Stimulated activated CD8-positive, alpha-beta memory T cell treated with anti-CD3 and anti-CD28 coated beads, Interleukin-2, amount 100 ng/mL, for 1 hour (primary cell): ENCODE results near the gene RPS14.

Source experiments
- DNase-seq, 2 donors: peaks; one replicate each; pipeline ENCODE4 v3.0.0-alpha.2; 2020; ENCODE audit warnings: low read depth in 2 of 2

Gene RPS14

DNA sequence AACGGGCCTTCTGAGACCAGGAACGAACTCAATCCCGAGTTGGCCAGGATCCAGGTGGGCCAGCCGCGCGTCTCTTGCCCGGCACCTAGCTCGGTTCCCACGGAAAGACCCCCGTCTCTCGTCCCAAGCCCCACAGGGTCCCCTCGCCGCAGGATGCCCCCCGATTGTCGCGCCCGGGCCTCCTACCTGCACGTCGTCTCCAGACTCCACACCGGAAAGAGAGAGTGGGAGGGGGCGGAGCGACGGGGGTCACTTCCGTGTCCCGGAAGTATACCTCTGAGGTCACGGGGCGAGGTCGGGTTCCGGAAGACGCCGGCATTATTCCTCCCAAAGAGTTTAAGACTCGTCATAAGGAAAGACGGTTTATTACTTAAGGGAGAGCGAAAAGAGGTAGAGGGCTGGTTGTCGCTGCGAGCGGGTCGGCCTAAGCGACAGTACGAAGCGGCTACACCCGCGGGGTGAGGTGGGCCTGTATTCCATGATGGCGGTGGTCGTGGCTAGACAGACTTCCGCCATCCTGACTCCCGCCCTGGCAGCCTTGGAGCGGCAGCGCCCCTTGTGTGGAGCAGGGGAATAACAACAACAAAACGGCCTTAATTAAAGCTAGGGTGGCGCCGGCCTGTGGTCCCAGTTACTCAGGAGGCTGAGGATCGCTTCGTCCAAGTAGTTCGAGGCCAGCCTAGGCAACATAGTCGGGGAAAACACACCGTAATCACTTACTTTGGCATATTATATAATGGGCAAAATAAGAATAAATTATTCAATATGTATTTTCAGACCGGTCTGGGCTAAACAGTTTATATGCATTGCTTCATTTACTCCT lies at the start of gene RPS14:
Gene RPS14, minus strand, starts transcription at position 223 of the 823 bp plus-strand sequence. CDS start 2,006 bp downstream, outside the sequence.
- DNase-seq = peak; percentile 88 to 92

DNA sequence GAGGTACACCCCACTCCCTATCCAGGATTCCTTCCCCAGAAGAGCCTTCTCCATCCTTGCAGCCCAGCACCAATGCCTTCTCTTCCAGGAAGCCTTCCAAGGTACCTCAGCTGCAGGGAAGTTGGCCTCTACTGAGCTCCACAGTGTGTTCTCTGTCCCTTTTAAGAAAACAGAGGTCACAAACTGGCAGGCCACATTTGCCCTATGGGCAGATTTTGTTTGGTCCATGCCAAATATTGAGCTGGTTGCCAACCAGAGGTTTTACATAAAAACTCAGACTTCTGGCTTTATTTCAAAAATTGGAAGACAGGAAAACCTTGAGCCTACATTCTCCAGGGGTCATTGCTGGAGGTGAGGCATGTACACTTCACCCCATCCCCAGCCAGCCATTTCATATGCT lies 49.4 kb upstream of the RPS14 start:
- DNase-seq = no peak

DNA sequence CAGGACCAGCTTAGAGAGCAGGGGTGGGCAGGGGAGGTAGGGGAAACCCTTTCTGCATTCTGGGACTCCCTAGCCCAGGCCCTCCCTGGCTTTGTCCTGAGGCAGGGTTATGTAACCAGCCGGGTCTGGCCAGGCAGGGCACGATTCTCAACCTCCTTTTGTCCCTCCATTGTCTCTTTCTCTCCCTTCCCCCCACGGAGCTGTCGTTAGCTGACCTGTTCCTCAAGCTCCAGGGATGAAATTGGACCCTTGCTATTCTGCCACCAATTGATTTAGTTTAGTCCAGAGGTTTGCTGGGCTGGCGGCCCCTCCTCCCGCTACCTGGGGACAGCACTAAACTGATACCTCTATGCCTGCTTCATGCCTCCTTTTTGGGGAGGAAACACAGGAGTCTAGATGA lies 49.0 kb upstream of the RPS14 start:
- no peak for DNase-seq

DNA sequence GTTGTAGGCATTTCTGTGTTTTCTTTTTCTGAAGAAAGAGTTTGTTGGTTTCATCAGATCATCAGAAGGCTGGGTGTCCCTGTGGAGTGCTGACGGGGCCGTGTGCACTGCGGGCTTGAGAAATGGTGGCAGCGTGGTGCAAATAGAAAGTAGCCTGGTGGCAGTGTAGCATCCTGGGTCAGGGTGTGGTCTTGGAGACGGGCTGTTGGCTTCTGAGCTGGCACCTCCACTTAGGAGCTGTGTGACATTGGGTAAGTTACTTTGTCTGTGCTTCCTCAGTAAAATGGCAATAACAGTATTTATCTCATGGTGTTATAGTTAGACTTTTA lies 48.4 kb upstream of the RPS14 start:
- DNase-seq = no peak

DNA sequence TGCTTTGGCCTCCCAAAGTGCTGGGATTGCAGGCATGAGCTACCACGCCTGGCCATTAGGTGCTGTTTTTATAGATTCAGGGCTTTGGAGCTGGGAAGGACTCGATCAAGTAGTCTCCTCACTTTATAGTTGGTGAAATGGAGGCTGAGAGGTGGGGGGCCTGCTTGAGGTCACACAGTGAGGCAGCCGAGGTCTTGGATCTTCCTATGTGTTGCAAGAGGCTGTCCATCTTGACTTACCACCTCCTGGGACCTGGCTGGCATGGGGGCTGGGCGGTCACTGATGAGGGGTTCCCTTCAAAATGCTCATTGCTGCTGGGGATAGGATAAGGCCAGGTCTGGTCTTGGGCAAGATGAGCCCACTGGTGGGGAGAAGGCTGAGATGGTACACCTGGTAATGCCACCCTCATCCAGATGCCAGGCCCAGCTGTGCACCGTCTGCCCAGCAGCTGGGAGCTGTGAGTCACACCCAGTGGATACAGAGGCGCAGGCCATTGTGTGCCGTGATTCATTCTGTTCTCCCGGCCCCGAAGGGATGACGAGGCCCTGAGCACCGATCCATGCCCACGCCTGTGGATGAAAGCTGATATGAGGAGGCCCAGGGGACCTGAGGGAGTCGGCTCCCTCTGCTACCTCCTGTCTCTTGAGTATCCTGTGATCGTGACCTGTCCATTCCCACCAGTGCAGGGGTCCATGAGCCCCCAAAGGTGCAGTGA lies 47.9 kb upstream of the RPS14 start:
- no peak for DNase-seq

DNA sequence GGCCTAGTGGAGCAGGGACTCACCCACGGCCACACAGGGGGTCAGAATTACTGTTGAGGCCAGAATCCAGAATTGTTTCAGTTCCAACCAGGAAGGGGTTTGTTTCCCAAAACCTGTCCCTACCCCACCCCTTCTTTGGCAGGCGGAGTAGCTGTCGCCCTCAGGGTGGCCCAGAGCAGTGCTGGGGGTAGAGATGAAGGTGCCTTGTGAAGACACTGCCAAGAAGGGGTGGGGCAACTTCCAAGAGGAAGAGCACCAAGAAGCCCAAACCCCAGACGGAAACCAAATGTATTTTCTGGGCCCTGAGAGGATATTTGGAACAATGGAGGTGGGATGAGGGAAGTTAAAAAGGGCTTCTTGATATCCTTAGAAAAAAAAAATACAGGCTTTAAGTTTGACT lies 47.0 kb upstream of the RPS14 start:
- no peak for DNase-seq

DNA sequence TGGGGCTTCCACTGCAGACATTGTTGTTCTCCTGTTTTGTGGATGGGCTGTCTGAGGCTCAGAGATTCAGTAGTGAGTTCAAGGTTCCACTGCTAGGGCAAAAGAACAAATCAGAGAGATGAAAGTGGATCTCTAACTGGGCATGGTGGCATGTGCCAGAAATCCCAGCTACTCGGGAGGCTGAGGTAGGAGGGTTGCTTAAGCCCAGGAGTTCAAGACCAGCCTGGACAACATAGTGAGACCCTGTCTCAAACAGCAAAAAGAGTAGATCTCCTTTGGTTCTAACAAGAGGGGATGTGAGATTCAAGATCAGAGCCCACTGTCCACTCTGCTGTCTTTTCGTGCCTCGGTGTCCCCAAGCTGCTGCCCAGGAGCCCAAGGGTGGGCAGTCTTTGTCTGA lies 46.6 kb upstream of the RPS14 start:
- DNase-seq = no peak

DNA sequence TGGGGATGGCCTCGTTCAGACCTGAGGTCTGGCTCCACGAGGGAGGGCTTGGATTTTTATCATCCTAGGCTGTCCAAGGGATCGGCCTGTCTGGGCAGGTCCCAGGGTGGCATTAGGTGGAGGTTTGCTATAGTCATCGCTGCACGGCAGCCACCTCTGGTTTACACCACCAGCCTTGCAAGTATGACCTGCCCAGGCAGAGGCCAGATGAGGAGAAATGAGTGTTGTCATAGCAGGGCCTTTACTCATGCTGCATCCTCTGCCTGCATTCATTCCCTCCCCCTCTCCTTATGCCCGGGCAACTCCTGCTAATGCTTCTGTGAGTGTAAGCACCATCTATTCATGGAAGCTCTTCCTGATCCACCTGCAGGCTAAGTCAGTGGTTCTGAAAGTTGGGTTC lies 43.1 kb upstream of the RPS14 start:
- DNase-seq = no peak

DNA sequence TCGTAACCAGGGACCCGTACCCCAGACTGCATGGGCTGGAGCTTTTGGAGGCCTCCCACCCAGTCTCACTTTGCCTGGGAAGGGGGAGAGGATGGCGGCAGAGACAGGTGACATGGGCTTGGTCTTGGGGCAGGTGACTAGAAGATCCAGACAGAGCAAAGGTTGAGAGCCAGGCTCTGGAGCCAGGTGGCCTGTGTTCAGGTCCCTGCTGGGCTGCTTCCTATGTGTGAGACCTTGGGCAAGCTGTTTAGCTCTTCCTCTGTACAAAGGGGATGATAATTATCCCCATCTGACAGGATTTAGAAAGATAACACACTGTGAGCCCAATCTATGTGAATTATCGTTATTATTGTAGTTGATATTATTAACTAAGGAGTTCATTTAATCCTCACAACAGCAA lies 42.3 kb upstream of the RPS14 start:
- no peak for DNase-seq

DNA sequence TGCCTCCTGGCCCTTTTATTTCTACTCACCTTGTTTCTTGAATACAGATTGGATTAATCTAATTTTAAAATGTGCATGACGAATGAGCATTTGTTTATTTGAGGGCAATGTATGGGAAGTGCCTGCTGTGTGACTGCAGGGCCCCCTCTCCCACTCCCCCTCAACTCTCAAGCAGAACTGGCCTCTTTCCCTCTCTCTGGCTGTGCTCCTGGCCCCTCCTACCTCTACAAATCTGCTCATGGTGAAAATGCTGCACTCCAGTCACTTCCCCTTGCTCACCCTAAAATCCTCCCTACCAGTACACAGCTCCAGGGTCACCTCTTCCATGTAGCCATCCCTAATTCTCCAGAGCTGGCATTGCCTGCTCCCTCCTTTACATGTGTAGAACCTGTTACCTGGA lies 41.2 kb upstream of the RPS14 start:
- DNase-seq = no peak

DNA sequence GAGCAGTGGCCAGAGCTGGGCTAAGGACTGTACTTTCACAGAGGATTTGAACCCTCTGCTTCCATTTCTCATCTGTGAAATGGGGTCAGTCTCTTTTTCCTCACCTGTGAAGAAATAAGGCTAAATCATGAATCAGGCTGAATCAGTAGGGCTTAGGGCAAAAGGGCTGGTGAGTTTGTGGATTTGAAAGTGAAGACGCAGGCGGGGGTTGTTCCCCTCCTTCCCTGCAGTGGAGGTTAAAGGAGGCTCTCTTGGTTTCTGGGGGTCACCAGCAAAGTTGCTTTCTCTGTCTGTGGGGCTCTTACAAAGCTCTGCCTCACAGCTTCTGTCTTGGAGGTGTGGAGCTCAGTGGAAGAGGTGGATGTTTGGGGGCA lies 40.7 kb upstream of the RPS14 start:
- DNase-seq = no peak

DNA sequence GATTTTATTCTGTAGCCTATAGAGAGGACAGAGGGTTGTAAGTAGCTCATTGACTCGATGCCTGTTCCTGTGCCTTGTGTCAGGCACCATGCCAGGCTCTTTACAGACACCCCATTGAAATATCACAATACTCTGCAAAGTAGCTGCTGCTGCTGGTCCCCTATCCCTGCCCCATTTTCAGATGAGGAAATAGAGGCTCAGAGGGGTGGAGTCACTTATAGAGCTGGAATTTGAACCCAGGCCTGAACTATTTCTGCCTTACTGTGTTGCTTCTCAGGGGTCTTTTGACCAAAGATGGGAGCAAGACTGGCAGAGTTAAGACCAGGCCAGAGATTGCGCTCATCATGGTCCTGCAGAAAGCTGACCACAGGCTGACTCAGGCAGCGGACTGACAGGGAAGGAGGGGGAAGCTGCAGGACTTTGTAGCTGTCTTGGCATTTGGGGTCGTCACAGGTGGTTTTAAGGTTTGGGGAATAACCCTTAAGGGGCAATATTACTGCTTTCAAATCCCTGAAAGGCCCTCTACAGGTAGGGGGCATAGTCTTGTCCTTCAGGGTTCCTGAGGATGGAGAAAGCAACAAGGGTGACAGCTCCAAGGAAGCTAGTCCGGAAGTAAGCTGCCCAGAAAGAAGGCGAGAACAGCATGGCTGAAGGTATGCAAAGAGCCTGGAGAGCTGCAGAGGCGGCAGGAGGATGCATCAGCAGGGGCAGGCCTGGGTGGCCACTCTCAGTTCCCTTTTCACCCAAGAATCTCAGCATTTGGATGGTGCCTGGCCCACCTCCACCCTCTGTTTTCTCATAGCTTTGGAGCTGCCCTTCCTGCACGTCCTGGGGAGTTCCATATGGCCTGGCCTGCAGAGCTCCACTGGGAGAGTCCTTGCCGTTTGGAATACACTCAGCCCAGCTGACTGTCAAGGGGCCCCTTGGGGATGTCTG lies 40.1 kb upstream of the RPS14 start:
- no peak for DNase-seq

DNA sequence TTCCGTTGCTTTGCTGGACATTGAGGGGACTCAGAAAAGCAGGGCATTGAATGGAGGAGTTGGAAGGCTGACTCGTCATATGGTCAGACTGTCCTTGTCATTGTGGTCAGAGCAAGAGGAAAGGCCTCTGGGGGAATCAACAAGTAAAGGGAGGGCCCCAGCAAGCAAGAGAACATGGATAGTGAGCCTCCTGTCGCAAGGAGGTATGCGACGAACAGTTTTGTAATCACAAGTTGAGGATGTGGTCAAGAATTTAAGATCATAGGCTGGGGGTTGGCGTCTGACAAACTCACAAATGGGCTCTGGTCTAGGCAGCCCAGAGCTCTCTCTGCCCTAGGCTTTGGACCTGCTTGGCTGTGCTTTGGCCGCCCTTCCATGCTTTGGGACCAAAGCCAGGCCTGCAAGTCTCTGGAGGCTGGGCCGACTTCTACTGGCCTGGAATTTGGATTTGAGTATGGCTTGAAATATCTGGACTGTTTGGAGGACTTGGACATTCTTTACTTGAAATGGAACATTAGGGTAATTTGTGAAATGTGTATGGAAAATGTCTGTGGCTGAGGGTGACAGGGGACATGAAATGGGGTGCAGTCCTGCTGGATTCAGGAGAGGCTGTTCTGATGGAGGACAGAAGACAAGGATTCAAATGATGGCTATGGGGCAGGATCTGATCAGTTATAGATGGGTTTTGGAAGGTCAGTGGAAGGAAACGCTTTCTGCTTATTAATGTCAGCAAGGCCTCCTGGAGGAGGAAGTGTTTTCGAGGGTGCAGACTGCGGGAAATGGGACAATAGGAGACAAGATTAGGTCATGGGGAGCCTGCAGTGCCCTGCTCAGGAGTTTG lies 39.2 kb upstream of the RPS14 start:
- DNase-seq = no peak

DNA sequence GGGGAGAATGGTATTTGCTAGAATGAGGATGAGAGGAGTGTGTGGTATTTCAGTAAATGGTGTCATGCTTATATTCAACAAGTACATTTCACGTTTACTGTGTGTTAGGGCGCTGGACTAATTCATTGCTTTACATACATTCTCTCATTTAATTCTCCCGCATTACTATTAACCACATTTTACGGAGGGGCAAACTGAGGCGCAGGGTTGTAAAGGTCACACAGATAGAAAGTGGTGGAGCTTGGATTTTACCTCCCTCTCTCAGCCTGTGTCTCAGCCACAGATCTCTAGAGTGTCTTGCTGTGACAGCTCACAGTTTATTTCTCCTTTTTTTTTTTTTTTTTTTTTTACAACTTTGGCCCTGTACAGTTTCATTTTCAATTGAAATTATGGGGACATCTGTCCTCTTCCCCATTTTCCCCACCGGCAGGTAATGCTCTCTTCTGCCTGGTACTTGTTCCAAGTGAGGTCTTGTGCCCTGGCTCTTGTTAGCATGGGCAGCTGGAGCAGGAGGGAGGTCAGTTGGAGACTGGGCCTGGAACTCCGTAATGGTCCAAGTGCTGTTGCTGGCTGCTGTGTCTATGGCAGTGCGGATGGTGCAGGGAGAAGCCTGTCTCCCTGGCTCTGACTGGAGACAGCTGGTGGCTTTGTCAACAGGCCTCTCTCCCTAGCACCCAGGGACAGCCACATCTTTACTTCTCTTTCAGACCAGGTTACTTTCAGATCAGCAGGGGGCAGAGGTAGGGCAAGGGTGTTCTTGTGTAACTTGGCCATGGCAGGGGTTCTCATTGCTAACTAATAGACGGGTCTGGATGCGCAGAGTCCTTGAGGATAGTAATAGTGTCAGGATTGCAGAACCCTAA lies 37.9 kb upstream of the RPS14 start:
- DNase-seq = no peak

DNA sequence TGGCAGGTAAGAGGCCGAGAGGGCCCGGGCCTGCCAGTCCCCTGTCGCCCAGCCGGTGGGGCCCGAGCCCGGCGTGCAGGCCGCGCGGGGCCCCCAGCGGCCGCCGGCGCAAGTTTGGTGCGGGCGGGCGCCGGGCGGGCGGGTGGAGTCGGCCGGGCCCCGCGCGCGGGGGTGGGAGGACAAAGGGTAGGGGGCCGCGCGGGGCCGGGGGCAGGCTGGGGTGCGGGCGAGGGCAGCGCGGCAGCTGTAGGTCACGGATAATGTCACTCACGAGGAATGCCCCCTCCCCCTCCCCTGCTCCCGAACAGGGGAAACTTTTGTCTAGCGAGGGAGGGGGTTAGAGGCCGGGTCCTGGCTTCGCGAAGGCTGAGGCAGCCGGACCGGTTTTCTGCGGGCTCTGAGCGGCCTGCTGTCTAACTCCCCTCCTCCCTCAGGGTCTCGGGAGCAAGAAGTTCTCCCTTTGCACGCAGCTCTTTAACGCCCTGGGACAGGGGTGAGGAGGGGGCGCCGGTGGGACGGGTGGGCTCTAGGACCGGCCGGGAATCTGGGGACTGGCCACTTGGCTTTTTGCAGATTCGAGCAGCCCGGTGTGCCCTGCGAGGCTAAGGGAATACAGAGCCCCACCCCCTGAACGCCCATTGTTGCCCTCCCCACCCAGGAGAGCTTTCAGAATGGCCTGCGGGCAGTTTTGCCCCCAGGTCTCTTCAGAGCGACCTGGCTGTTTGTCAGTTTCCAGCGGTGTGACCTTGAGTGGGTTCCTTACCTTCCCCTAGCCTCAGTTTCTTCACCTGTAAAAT lies 37.1 kb upstream of the RPS14 start:
- DNase-seq = peak in 1 of 2 donors; percentile 5

DNA sequence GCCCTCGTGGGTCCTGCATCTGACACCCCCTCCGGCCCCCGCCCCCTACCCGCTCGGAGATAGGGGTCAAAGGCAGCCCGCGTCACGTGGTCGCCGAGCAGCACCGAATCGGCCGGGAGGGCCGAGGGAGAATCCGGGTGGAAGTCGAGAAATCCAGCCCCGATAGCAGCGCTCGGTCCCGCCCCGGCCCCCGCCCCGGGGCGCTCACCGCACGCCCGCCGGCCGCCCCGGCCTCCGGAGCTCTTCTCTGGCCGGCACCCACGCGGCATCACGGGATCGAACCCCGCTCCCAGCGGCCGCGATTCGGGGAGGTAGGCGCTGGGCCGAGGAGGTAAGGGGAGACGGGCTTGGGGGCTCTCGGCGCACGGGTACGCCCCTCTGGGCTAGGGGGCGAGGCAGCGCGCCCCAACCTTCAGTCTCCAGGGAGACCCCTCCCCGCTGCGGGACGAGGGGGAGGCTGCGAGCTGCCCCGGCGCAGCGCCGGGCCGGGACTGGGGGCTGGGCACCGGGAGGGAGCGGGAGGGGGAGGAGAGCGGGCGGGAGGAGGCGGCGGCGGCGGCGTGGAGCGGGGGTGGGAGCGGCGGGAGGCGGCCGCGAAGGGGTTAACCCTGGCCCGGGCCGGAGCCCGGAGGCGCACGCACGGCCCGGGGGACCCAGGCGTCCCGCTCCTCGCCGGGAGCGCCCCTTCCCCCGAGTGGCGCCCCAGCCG lies 36.3 kb upstream of the RPS14 start:
- DNase-seq = no peak

DNA sequence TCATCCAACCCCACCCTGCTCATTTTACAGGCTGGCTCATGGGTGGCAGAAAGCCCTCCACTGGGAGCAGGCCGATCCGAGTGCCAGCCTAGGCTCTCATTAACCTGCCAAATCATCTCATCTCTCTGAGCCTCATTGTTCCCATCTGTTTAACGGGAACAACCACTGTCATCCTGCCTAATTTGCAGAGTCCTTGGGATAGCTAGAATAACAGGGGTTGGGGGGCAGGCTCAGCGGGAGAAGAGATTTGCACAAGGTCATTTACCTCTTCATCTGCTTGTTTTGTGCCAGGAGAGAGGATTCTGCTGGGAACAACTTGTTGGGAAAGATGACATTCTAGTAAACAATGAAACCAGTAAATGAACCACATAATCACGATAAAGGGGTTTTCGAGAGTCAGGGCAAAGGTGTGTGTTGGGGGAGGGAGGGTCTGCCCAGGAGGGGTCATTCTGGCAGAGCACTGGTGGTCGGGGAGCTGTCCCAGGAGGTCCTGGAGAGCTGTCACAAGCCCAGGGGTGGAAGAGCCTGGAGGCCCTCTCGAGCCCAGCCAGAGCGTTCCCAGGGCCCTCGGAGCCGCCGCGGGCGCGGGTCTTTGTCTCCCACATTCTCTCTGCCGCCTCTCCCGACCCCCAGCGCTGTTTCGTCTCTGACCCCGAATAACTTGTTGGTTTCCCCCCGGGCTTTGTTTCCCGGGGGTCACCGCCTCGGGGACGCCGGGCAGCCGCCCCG lies 35.6 kb upstream of the RPS14 start:
- no peak for DNase-seq

DNA sequence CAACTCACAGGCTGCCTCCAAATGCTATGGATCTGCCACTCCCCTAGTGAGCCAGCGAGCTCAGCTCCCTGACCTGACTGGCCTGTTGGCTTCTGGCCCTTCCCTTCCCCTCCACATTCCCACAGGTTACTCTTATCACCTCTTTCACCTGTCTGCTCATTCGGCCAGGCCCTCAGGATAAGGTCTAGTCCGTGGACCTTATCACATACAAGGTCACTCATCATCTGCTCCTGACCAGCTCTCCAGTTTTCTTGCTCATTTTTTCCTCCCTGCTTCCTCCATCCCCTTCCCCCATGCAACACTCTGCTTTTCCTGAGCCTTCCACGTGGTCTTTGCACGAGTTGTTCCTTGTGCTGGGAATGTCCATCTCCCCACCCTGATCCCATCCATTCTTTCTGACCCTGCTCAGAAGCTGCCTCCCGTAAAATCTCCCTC lies 32.5 kb upstream of the RPS14 start:
- DNase-seq = no peak

DNA sequence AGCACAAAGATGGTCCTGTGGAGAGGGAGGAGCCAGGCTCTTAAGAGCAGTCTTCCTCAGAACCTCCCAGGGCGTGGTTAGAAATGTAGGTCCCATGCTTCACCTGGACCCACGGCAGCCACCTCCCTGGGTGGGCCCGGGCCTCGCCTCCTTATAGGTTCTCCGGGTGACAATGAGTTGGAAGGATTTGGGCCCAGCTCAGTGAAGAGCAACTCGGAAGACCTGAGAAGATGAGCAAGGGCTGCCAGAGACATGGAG lies 32.1 kb upstream of the RPS14 start:
- no peak for DNase-seq
